Measurements from ENCODE around the gene APOH.

The APOH gene

DNA sequence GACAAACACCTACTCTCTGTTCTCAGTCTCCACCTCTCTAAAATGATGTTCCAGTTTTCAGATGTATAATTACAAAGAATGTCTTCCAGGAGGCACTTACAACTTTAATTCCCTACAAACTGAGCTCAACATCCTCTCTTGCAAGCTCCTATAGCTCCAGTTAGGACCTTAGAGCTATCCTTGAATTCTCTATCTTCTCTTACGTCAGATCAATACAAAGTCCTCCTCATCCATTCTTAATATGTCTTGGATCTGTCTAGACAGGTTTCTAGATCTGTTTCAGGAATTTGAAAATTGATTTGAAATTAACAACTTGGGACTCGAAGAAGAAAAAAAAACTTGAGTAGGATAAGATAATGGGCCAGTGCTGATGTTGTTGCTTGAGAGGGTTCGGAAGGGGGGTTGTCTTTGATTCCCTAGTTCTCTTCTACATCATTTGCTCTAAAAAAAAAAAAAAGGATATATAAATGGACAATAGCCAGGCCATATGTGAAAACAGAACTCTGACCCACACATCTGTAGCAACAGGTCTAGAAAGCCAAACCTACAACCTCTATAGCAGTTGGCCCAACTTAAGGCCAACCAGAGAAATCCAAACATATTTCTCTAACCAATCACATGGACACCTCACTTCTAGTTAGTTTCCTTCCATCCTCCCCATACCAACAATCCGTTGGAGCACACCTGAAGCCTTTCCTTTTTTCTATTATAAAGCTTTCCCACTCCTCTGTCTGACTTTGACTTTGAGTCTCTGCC is 746 bp upstream of the APOH start:
- DNase-seq (ENCODE audit: low read depth in 1 of 2, low spot score in 1 of 2), result no peak
- in situ Hi-C loops (cut with HindIII; ENCODE audit: low pct_unique_long_range_greater_than_20kb, low sequenced_read_pairs), result no loop called here

DNA sequence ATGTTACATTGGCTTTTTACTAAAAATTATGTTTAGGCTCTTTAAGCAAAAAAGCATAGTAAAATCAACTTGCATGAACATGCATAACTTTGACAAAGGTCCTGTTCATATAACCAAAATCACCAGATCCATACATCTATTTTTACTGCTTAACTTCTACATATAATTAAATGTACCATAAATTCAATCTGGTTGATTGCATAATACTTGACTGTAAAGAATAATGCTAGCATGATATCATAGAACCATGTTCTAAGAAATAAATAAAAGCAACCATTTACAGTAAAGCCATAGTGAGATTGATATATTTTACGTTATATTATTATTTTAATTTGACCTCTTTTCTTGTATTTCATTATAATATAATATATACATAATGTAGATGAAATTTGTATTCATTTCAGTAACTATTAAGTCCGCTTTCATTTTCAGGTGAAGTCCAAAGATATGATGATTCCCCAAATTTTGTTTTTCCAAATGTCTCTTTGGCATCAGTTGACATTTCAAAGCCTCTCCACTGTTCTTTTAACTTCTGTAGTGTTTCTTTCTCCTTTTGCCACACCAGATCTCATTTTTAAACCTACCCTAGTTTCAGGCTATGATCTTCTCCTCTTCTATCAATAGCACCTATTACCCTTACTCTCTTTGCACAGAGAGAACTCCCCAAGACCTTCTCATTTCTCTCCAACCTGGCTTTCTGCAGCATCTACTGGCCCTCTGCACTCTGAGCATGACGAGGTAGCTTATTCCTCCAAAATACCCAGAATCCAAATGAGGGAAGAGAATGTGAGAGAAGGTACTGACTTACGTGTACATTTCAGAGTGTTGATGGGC is 1.8 kb downstream of the APOH start:
- no peak for DNase-seq (ENCODE audit: low read depth in 1 of 2, low spot score in 1 of 2)
- in situ Hi-C loops (cut with HindIII; ENCODE audit: low pct_unique_long_range_greater_than_20kb, low sequenced_read_pairs), result no loop called here
- TF ChIP-seq JUND (IDR thresholded peaks at IDR 0.05; ENCODE audit: low read depth), result no peak

More for the DNA sequence above, 746 bp upstream of the APOH start:
- no peak for TF ChIP-seq JUND (IDR thresholded peaks at IDR 0.05; ENCODE audit: low read depth)

DNA sequence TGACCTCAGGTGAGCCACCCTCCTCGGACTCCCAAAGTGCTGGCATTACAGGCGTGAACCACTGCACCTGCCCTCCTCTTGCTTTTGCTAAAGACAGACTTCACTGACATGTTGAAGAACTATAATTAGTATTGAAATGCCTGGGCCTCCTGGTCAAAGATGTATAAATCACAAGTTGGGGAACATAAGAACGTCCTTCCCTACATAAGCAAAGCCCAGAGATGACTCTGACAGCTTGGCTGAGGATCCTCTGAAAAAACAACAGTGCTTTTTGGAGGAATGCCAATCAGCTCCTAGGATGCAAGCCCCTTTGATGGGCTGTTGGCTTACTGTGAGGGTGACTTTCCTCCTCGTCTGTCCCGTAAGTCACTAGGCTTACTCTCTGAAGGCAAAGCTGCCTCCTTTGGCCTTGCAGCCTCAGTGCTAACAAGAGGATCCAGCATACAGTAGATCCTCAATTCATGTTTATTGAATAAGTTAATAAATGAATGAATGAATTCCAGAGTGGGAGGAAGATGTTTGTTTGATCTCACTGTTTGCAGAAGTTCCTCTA is 6.3 kb downstream of the APOH start:
- TF ChIP-seq JUND (IDR thresholded peaks at IDR 0.05; ENCODE audit: low read depth), result no peak
- DNase-seq (ENCODE audit: low read depth in 1 of 2, low spot score in 1 of 2), result no peak
- in situ Hi-C loops (cut with HindIII; ENCODE audit: low pct_unique_long_range_greater_than_20kb, low sequenced_read_pairs), result no loop called here

DNA sequence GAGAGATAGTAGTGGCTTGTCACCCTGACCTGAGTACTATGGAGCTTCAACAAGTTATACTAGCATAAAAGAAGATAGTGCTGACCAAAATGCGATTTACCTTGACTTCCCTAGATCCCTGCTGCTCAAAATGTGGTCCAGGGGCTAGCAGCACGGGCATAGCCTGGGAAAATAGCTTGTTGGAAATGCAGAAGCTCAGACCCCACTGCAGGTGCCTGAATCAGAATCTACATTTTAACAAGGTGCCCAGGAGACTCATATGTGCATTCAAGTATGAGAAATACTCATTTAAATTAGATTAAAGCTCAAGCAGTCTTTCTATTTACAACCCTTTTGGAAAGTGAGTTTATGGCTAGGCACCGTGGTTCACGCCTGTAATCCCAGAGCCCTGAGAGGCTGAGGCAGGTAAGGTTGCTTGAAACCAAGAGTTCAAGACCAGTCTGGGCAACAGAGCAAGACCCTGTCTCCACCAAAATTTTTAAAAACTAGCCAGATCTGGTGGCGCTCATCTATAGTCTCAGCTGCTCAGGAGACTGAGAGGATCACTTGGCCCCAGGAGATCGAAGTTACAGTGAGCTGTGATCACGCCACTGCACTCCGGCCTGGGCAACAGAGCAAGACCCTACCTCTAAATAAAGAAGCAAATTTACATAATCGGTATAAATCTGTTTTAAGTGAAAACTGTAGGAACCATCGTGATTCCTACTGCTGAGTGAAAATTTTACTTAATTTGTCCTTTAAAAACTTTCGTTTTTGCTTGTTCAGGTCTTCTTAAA is 7.3 kb downstream of the APOH start:
- no peak for DNase-seq (ENCODE audit: low read depth in 1 of 2, low spot score in 1 of 2)
- in situ Hi-C loops (cut with HindIII; ENCODE audit: low pct_unique_long_range_greater_than_20kb, low sequenced_read_pairs), result no loop called here
- no peak for TF ChIP-seq JUND (IDR thresholded peaks at IDR 0.05; ENCODE audit: low read depth)

DNA sequence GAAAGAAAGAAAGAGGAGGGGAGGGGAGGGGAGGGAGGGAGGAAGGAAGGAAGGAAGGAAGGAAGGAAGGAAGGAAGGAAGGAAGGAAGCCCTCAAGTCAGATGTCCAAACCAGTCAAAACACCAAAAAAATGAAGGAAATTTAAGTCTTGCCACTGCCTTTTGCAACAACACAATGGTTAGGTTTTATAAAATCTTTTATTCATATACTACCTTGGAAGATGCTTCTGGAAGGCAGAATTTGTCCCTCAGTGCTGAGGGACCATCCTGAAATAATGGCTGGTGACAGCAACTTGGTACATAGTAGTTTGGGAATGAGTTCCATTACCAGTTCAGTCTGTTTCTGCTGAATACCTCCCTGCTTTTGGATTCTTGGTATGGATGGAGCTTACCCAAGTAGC is 7.9 kb downstream of the APOH start:
- in situ Hi-C loops (cut with HindIII; ENCODE audit: low pct_unique_long_range_greater_than_20kb, low sequenced_read_pairs), result no loop called here
- no peak for TF ChIP-seq JUND (IDR thresholded peaks at IDR 0.05; ENCODE audit: low read depth)
- DNase-seq (ENCODE audit: low read depth in 1 of 2, low spot score in 1 of 2), result no peak

DNA sequence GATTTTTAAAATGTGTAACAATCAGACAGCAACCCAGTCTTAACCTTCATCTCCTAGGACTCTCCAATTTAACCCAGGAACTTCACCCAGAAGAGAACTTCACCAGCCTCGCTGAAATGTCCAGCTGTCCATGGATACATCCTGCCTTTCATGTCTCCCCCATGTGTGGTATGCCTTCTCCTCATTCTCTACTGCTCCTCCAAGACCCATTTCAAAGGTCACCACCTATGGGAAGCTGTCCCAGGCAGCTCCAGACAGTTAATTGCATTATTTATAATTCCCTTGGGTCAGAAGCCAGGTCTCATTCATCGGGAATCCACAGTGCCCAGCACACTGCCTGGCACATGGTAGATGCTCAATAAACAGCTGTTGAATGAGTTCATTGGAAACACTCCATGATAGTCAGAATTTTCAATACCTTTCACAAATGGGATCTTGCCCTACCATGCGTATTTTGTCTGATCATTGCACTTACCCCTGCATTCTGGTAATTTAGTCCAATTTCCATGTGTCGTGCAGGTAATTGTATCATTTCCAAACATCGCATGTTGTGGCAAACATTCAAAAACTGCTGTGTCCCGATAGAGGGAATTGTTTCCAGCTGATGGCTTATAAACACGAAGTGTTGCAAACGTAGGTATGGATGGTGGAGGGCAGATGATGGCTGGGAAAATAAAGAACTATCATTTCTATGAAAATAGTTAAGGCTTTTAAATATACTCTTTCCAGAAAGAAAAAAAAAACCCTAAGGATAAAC is 9.0 kb downstream of the APOH start:
- TF ChIP-seq JUND (IDR thresholded peaks at IDR 0.05; ENCODE audit: low read depth), result no peak
- in situ Hi-C loops (cut with HindIII; ENCODE audit: low pct_unique_long_range_greater_than_20kb, low sequenced_read_pairs), result no loop called here
- DNase-seq (ENCODE audit: low read depth in 1 of 2, low spot score in 1 of 2), result no peak

DNA sequence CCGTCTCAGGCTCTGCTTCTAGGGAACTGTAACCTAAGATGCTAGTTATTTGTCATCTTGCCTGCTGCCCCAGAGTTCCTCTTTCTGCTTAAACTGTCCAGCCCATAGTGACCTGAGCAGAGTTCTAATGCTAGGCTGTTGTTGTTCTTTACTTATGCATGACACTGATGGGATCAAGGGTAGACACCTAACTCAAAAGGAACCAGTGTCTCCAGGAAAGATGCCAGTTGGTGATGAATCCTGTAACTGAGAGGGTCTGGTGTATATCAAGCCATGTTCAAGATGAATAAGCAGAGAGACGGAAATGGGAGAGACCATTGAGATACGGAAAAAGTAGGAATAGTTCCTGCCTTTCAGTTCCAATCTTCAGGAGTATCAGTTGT is 13.7 kb downstream of the APOH start:
- in situ Hi-C loops (cut with HindIII; ENCODE audit: low pct_unique_long_range_greater_than_20kb, low sequenced_read_pairs), result no loop called here
- no peak for DNase-seq (ENCODE audit: low read depth in 1 of 2, low spot score in 1 of 2)
- no peak for TF ChIP-seq JUND (IDR thresholded peaks at IDR 0.05; ENCODE audit: low read depth)

DNA sequence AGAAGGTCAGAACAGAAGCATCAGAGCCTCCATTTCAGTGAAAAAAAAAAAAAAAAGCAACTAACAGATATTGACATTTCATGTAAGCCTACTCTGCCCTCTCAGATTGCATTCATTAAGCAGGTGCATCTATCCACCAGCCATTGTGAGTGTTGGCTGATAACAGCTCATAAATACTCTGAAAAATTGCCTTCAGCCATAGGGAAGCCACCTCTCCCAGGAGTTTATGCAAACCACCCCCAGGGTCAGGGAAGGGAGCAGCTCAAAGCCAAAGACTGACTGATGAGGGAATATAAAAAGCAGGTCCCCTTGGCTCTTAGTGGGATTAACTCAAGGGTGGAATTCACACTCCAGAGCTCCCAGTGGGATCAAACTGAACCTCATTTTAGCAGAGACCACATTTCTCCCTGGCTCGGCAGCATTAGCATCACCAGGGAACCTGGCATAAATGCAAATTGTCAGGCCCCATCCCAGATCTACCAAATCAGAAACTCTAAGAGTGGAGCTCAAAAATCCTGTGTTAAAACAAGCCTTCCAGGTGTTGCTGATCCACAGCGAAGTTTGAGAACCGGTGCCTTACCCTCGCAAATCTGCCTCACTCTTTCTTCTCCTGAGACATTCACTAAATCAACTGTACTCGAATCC is 14.2 kb downstream of the APOH start:
- TF ChIP-seq JUND (IDR thresholded peaks at IDR 0.05; ENCODE audit: low read depth), result no peak
- DNase-seq (ENCODE audit: low read depth in 1 of 2, low spot score in 1 of 2), result no peak
- in situ Hi-C loops (cut with HindIII; ENCODE audit: low pct_unique_long_range_greater_than_20kb, low sequenced_read_pairs), result no loop called here

DNA sequence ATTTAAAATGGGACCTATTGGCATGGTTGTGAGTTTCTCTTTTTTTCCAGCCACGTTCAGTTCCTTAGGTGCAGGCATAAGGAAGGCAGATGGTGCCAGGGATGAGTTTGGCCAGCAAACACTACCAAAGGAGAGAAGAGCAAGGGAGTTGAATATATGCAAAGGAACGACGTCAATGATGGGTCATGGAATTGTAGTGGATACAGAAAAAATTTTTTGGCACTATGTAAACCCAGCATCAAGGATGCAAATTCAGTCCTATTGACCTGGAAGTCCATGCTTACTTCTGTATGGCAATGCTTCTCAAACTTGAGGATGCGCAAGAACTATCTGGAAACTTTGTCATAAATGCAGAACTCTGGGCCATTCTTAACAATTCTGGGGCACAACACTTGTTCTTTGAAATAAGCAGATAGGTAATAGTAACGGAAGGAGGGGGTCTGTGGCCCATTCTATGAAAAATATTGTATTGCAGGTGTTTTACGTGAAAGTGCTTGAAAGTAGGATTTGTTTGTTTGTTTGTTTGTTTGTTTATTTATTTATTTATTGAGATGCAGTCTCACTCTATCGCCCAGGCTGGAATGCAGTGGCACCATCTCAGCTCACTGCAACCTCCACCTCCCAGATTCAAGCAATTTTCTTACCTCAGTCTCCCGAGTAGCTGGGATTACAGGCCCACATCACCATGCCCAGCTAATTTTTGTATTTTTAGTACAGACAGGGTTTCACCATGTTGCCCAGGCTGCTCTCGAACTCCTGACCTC is 18.0 kb downstream of the APOH start:
- no peak for TF ChIP-seq JUND (IDR thresholded peaks at IDR 0.05; ENCODE audit: low read depth)
- DNase-seq (ENCODE audit: low read depth in 1 of 2, low spot score in 1 of 2), result no peak
- in situ Hi-C loops (cut with HindIII; ENCODE audit: low pct_unique_long_range_greater_than_20kb, low sequenced_read_pairs), result no loop called here

DNA sequence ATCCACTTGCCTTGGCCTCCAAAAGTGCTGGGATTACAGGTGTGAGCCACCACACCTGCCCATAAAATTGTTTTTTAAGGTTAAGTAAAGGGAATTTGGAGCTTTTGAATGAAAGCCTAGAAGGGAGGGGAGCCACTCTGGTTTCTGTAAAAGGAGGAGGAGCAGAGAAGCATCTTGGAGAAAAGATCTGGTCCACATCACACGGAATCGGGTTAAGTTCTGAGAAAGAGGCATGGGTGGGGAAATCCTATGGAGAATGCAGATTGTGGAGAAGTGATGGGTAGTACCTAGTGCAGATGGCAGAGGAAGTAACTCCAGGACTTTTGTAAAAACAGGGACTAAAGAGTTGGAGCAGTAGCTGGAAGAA is 19.0 kb downstream of the APOH start:
- no peak for TF ChIP-seq JUND (IDR thresholded peaks at IDR 0.05; ENCODE audit: low read depth)
- in situ Hi-C loops (cut with HindIII; ENCODE audit: low pct_unique_long_range_greater_than_20kb, low sequenced_read_pairs), result no loop called here
- DNase-seq (ENCODE audit: low read depth in 1 of 2, low spot score in 1 of 2), result no peak

DNA sequence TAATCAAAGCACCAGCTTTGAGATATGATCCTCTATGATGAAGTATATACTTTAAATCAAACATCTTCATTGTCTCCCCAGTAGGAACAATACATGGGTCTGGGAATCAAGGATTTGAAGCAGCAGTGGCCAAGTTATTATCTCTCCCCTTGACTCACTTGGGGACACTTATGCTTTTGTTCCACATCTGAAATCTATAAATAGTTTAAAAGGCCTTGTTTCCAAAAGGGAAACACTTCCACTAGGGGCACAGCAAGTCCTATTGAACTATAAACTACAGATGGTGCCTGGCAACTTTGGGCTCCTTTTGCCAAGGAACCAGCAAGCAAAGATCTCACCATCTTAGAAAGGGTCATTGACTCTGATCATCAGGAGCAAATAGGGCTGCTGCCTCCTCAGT is 21.3 kb downstream of the APOH start:
- DNase-seq (ENCODE audit: low read depth in 1 of 2, low spot score in 1 of 2), result no peak
- TF ChIP-seq JUND (IDR thresholded peaks at IDR 0.05; ENCODE audit: low read depth), result no peak
- in situ Hi-C loops (cut with HindIII; ENCODE audit: low pct_unique_long_range_greater_than_20kb, low sequenced_read_pairs), result no loop called here

Measured in T47D (cell line).